ENCODE data around the gene SLC16A13. TPM values are rescaled to one million over a fixed set of nuclear protein-coding genes. Genes with fewer than 3 reads are reported as not detected.

SLC16A13 gene
- total and polyA plus RNA-seq, 2 of the 4 experiments (the other 2 are of a cell fraction) = 0.18 to 2.3 TPM

GRCh38 chr17:7014261-7014994 lies 21.4 kb upstream of the SLC16A13 start:
- Histone ChIP-seq H3K4me2 (ENCODE audit: low read depth, low read length) (peak overlapping the region; percentile 99), H3K9ac (ENCODE audit: low read depth, low read length) (peak overlapping the region; percentile 99), H3K14ac (replicated peaks; ENCODE audit: low read depth, low read length) (peak overlapping the region; percentile 86), H3K18ac (ENCODE audit: low read depth, low read length) (no peak overlapping the region; the same call in 1 of the 2 replicates), H2AFZ (replicated peaks; ENCODE audit: low read length, poor library complexity) (peak overlapping the region; percentile 88), H2BK15ac (ENCODE audit: low read depth, low read length) (no peak overlapping the region), H3K36me3 (ENCODE audit: control insufficient read depth, insufficient read depth, low read length) (peaks cover 5% of the 10 kb centered on the region; the same call in 1 of the 2 replicates), H4K91ac (ENCODE audit: insufficient read depth, low read depth, low read length) (peak overlapping the region; percentile 64; the same call in 1 of the 2 replicates), H2BK120ac (ENCODE audit: low read depth, low read length) (peak overlapping the region; percentile 57; the same call in 1 of the 2 replicates), H3K27me3 (ENCODE audit: control insufficient read depth, insufficient read depth, low read length) (no peaks in the 10 kb centered on the region), H3K79me1 (ENCODE audit: low read depth in 1 of 2, low read length in 2 of 2) (peaks cover 26 to 60% of the 10 kb centered on the region in 2 experiments), H3K56ac (ENCODE audit: extremely low read depth, insufficient read depth, low read length) (peak overlapping the region; percentile 91), H2BK20ac (ENCODE audit: low read depth, low read length) (no peak overlapping the region), H2AK9ac (replicated peaks; ENCODE audit: low read depth, low read length, poor library complexity) (peak overlapping the region; percentile 91), H4K20me1 (ENCODE audit: insufficient read depth, low read length) (no peaks in the 10 kb centered on the region), H3K4me3 (ENCODE audit: insufficient read depth, low read depth, low read length) (peak overlapping the region; percentile 72), H3K23ac (ENCODE audit: low read depth, low read length) (peak overlapping the region; percentile 86; the same call in 1 of the 2 replicates), H4K5ac (ENCODE audit: low read depth, low read length) (peak overlapping the region; percentile 77), H2AK5ac (ENCODE audit: low read depth, low read length) (peak overlapping the region; percentile 73), H3K27ac (ENCODE audit: insufficient read depth, low read length) (peak overlapping the region; percentile 94), H2BK5ac (ENCODE audit: low read depth, low read length, poor library complexity, severe bottlenecking) (peak overlapping the region; percentile 83), H3K9me1 (ENCODE audit: insufficient read depth, low read length) (no peaks in the 10 kb centered on the region; the same call in 1 of the 2 replicates), H3K4ac (ENCODE audit: low read depth, low read length) (peak overlapping the region; percentile 97), H3K9me3 (ENCODE audit: control insufficient read depth, insufficient read depth, low read length) (no peaks in the 10 kb centered on the region), H4K8ac (ENCODE audit: low read depth in 2 of 2, low read length in 2 of 2) (peak overlapping the region; percentile 94), H3K4me1 (ENCODE audit: control insufficient read depth, insufficient read depth, low read length) (peaks cover 3% of the 10 kb centered on the region; the same call in 1 of the 2 replicates)
- intact Hi-C loops (cut with micrococcal nuclease) (loop anchor here (2.0 kb wide), 2 partner anchors 262 to 348 kb away; no protein-coding TSS in a partner anchor), in situ Hi-C loops (cut with MboI; ENCODE audit: low sequenced_read_pairs) (loop anchor here (10.0 kb wide), 1 partner anchor 350 kb away; no protein-coding TSS in a partner anchor), dilution Hi-C loops (cut with HindIII; ENCODE audit: low sequenced_read_pairs, unreplicated experiment) (no loop called here)
- ChIA-PET POLR2A (ENCODE audit: unreplicated experiment) (no interaction called here), CTCF (interaction anchor here (1.0 kb wide), 1 partner anchor 10 kb away, joined by 3 read pairs; no protein-coding TSS in a partner anchor)
- no TSS peak for BruUV-seq (replicated peaks)
- peak; percentile 96 for DNase-seq
- ATAC-seq (ENCODE audit: low read depth) = peak; percentile 90
- TF ChIP-seq SMC3 (IDR thresholded peaks at IDR 0.05; ENCODE audit: low read depth, low read length) (peak; percentile 16; the same call in 1 of the 2 replicates), RFX5 (IDR thresholded peaks at IDR 0.05; ENCODE audit: low read depth, low read length) (no peak), BHLHE40 (IDR thresholded peaks at IDR 0.05; ENCODE audit: low read depth, low read length) (peak; percentile 34; the same call in 1 of the 2 replicates), MXI1 (IDR thresholded peaks at IDR 0.05; ENCODE audit: borderline replicate concordance, low read depth, low read length) (peak; percentile 44; the same call in 1 of the 2 replicates), MAZ (IDR thresholded peaks at IDR 0.05; ENCODE audit: borderline replicate concordance, low read depth, low read length) (peak; percentile 96), POLR2A (IDR thresholded peaks at IDR 0.05; ENCODE audit: low read depth, low read length) (peak; percentile 80), MAFK (IDR thresholded peaks at IDR 0.05; ENCODE audit: low read depth, low read length) (no peak), RCOR1 (IDR thresholded peaks at IDR 0.05; ENCODE audit: insufficient replicate concordance, low read length) (no peak), CEBPB (IDR thresholded peaks at IDR 0.05; ENCODE audit: low read depth, low read length) (peak; percentile 68), CTCF (conservative IDR thresholded peaks at IDR 0.05; ENCODE audit: low read depth, low read length) (peak; percentile 79)
- WGBS, 2 experiments (ENCODE audit: extremely low coverage in 2 of 2, insufficient read length in 1 of 2) = 0% methylated on average over 8 of the region's 75 CpGs; no CpG with 5 or more reads in 1 of the 2 experiments
